Liver (tissue), 9 donors: ENCODE results near the gene TOPBP1. TPM values are rescaled to one million over a fixed set of nuclear protein-coding genes. Genes with fewer than 3 reads are reported as not detected.

Experiments used
- DNase-seq: peaks from one replicate; pipeline ENCODE4 v3.0.0-alpha.2; 2017; ENCODE audit warnings: low spot score
- H3K27ac ChIP-seq, 2 donors: one replicate each; pipeline ENCODE4 v1.7.0; 2013; ENCODE audit warnings: inconsistent platforms in 2 of 2, low read length in 2 of 2, control low read depth in 1 of 2, low read depth in 1 of 2, mild to moderate bottlenecking in 1 of 2
- H3K27me3 ChIP-seq, 4 donors: one replicate each; pipeline versions ENCODE4 v1.6.1 to v1.7.0; 2013; ENCODE audit warnings: low read length in 3 of 4, inconsistent platforms in 1 of 4, mild to moderate bottlenecking in 1 of 4, moderate library complexity in 1 of 4; ENCODE audit not compliant: control insufficient read depth in 4 of 4, insufficient read depth in 4 of 4
- H3K36me3 ChIP-seq, 4 donors: one replicate each; pipeline versions ENCODE4 v1.6.1 to v1.7.0; 2013; ENCODE audit warnings: low read length in 3 of 4, mild to moderate bottlenecking in 3 of 4, low read depth in 1 of 4, moderate library complexity in 1 of 4; ENCODE audit not compliant: control insufficient read depth in 4 of 4, insufficient read depth in 3 of 4
- H3K4me1 ChIP-seq, 4 donors: one replicate each; pipeline versions ENCODE4 v1.6.1 to v1.7.0; 2013; ENCODE audit warnings: low read length in 3 of 4, mild to moderate bottlenecking in 3 of 4, moderate library complexity in 1 of 4; ENCODE audit not compliant: control insufficient read depth in 4 of 4, insufficient read depth in 4 of 4
- H3K4me3 ChIP-seq, 3 donors: one replicate each; pipeline versions ENCODE4 v1.6.1 to v1.7.0; 2013; ENCODE audit warnings: low read length in 3 of 3, control low read depth in 1 of 3, low read depth in 1 of 3, mild to moderate bottlenecking in 1 of 3
- H3K9ac ChIP-seq, 2 donors: one replicate each; pipeline ENCODE4 v1.7.0; 2013; ENCODE audit warnings: low read length in 2 of 2, mild to moderate bottlenecking in 2 of 2, moderate library complexity in 2 of 2, control low read depth in 1 of 2, low read depth in 1 of 2
- H3K9me3 ChIP-seq, 4 donors: one replicate each; pipeline versions ENCODE4 v1.6.1 to v1.7.0; 2013; ENCODE audit warnings: low read length in 3 of 4; ENCODE audit not compliant: control insufficient read depth in 4 of 4
- ATF3 ChIP-seq: IDR thresholded peaks from 2 replicates; pipeline ENCODE4 v1.6.1; 2016; ENCODE audit warnings: antibody characterized with exemption
- EGR1 ChIP-seq, 2 donors: IDR thresholded peaks; 2 replicates each; pipeline ENCODE4 v1.6.1; 2016 to 2018; ENCODE audit warnings: antibody characterized with exemption in 2 of 2, low read depth in 2 of 2
- FOXA2 ChIP-seq: IDR thresholded peaks from 2 replicates; pipeline ENCODE4 v1.6.1; 2016; ENCODE audit warnings: antibody characterized with exemption
- GABPA ChIP-seq, 2 donors: IDR thresholded peaks in 1 of 2; conservative IDR thresholded peaks in 1 of 2; 2 replicates each; pipeline ENCODE4 v1.6.1; 2016; ENCODE audit warnings: antibody characterized with exemption in 2 of 2, mild to moderate bottlenecking in 1 of 2, moderate library complexity in 1 of 2
- HNF4A ChIP-seq, 2 donors: conservative IDR thresholded peaks; 2 replicates each; pipeline ENCODE4 v1.6.1; 2016; ENCODE audit warnings: antibody characterized with exemption in 2 of 2, mild to moderate bottlenecking in 2 of 2
- HNF4G ChIP-seq: IDR thresholded peaks from 2 replicates; pipeline ENCODE4 v1.6.1; 2016; ENCODE audit warnings: antibody characterized with exemption
- MAX ChIP-seq: IDR thresholded peaks from 2 replicates; pipeline ENCODE4 v1.6.1; 2016; ENCODE audit warnings: antibody characterized with exemption
- NR2F2 ChIP-seq: IDR thresholded peaks from 2 replicates; pipeline ENCODE4 v1.6.1; 2016; ENCODE audit warnings: antibody characterized with exemption
- REST ChIP-seq: IDR thresholded peaks from 2 replicates; pipeline ENCODE4 v1.6.1; 2016; ENCODE audit warnings: antibody characterized with exemption, mild to moderate bottlenecking
- RXRA ChIP-seq, 2 donors: IDR thresholded peaks; 2 replicates each; pipeline ENCODE4 v1.6.1; 2017 to 2018; ENCODE audit warnings: antibody characterized with exemption in 2 of 2, mild to moderate bottlenecking in 1 of 2
- SP1 ChIP-seq: IDR thresholded peaks from 2 replicates; pipeline ENCODE4 v1.6.1; 2018; ENCODE audit warnings: antibody characterized with exemption, mild to moderate bottlenecking
- TAF1 ChIP-seq: conservative IDR thresholded peaks from 2 replicates; pipeline ENCODE4 v1.6.1; 2016; ENCODE audit warnings: antibody characterized with exemption, mild to moderate bottlenecking
- YY1 ChIP-seq: IDR thresholded peaks from 2 replicates; pipeline ENCODE4 v1.6.1; 2016; ENCODE audit warnings: antibody characterized with exemption, mild to moderate bottlenecking
- ZBTB33 ChIP-seq: IDR thresholded peaks from 2 replicates; pipeline ENCODE4 v1.6.1; 2016; ENCODE audit warnings: antibody characterized with exemption
- WGBS: extraction: QIAGEN DNeasy Blood & Tissue Kit; methylation state at CpG from one replicate; pipeline ENCODE4 v1.1.7; 2013; 5-methylcytosine and 5-hydroxymethylcytosine counted together
- polyA plus RNA-seq, 2 donors: library from polyadenylated mRNA; stranded (reverse) in 1 of 2; unstranded in 1 of 2; fragments of 200-250 nt in 1 of 2; fragments of >200 nt in 1 of 2; fragmentation: Nextera tagmentation in 1 of 2; extraction: Ambion mirVana in 1 of 2; gene quantifications; one replicate each; pipeline versions ENCODE4 v1.2.1 to v1.2.3, GENCODE V29; 2013 to 2015
- total RNA-seq, 2 donors: library from RNA; depleted of rRNA; stranded (reverse); fragments of >200 nt; gene quantifications; one replicate each; pipeline ENCODE4 v1.2.3, GENCODE V29; 2014
- donor health status: healthy.
- donor health status: healthy.
- donor health status: healthy.
- donor health status: healthy.
- donor health status: healthy.

TOPBP1 gene
- total and polyA plus RNA-seq, 4 donors: 3.3 to 22.9 (median 8.7) TPM

- no peak overlapping the region for H3K27ac ChIP-seq
- no peaks in the 10 kb centered on the region for H3K27me3 ChIP-seq
- no peak for TF ChIP-seq ATF3
- no peak for TF ChIP-seq MAX
- TF ChIP-seq RXRA (IDR thresholded peaks at IDR 0.05): no peak
- TF ChIP-seq NR2F2: no peak
- TF ChIP-seq EGR1 (IDR thresholded peaks at IDR 0.05; ENCODE audit: low read depth in 2 of 2): no peak
- no peak for TF ChIP-seq ZBTB33
- no peak for TF ChIP-seq REST
- TF ChIP-seq HNF4G: no peak
- TF ChIP-seq FOXA2: no peak
- peaks cover 0 to 11% (median 2%) of the 10 kb centered on the region in 4 donors for H3K36me3 ChIP-seq
- no peaks in the 10 kb centered on the region for H3K9me3 ChIP-seq
- DNase-seq: no peak
- no peak overlapping the region for H3K9ac ChIP-seq
- H3K4me3 ChIP-seq: no peak overlapping the region
- whole genome bisulfite sequencing: 93% methylated on average over 5 of the region's 5 CpGs
- peaks cover 2 to 12% (median 12%) of the 10 kb centered on the region in 4 donors for H3K4me1 ChIP-seq
These were observed 68.9 kb downstream of the TOPBP1 start for GRCh38 chr3:133592843-133593242.

- no peak for DNase-seq
- Histone ChIP-seq H3K9me3 (no peaks in the 10 kb centered on the region), H3K4me3 (no peak overlapping the region), H3K27ac (no peak overlapping the region), H3K27me3 (no peaks in the 10 kb centered on the region), H3K36me3 (peaks cover 4 to 24% (median 9%) of the 10 kb centered on the region in 4 donors), H3K9ac (no peak overlapping the region), H3K4me1 (peaks cover 6 to 21% (median 19%) of the 10 kb centered on the region in 4 donors)
- WGBS: 96% methylated on average over 3 of the region's 3 CpGs
- no peak for TF ChIP-seq YY1
- no peak for TF ChIP-seq TAF1
- TF ChIP-seq HNF4A (conservative IDR thresholded peaks at IDR 0.05): no peak
These were observed 70.4 kb downstream of the TOPBP1 start for GRCh38 chr3:133591271-133591742.

- TF ChIP-seq HNF4G (no peak), REST (no peak), YY1 (no peak), EGR1 (IDR thresholded peaks at IDR 0.05; ENCODE audit: low read depth in 2 of 2) (no peak), SP1 (no peak), GABPA (IDR thresholded peaks at IDR 0.05 in 1 of 2, conservative IDR thresholded peaks at IDR 0.05 in 1 of 2) (no peak)
- Histone ChIP-seq H3K9ac (no peak overlapping the region), H3K4me3 (no peak overlapping the region), H3K27ac (no peak overlapping the region), H3K27me3 (no peaks in the 10 kb centered on the region), H3K9me3 (no peaks in the 10 kb centered on the region), H3K36me3 (peaks cover 8 to 34% (median 17%) of the 10 kb centered on the region in 4 donors), H3K4me1 (peaks cover 6 to 23% (median 21%) of the 10 kb centered on the region in 4 donors)
- WGBS: 75% methylated on average over 8 of the region's 8 CpGs
- DNase-seq: no peak
These were observed 72.2 kb downstream of the TOPBP1 start for GRCh38 chr3:133589503-133589902.
